NCI-H2227 (cell line): ENCODE results near the gene SOHLH1.
A peak's percentile ranks its signal among the peaks of the same experiment; 100 is the strongest.

Experiments used
- DNase-seq: peaks from one replicate; lab custom pipeline; 2025; ENCODE audit not compliant: unreplicated experiment; lab: John Stamatoyannopoulos, UW

The SOHLH1 gene

GRCh38 chr9:135731454-135731853 lies 32.2 kb upstream of the SOHLH1 start:
- DNase-seq: no peak

DNA sequence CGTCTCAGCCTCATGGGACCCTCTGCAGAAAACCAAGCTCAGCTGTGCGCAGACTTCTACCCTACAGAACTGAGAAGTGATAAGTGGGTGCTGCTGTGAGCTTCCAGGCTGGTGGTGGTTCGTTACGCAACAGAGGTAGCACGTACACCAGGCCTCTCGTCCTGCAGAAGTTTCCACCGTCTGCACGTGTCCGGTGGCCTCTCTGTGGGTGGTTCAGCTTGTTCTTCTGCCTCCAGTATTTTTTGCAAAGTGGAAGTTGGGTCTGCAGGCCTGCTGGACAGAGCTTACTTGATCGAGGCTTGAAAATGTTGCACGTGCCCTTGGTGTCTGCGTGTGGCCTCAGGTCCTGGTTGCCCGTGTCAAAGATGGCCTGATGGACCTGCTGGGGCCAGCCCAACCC lies 30.2 kb upstream of the SOHLH1 start:
- no peak for DNase-seq

- DNase-seq: no peak
Observed at GRCh38 chr9:135728436-135729110, 29.3 kb upstream of the SOHLH1 start.

GRCh38 chr9:135727257-135727875 lies 28.1 kb upstream of the SOHLH1 start:
- no peak for DNase-seq

DNA sequence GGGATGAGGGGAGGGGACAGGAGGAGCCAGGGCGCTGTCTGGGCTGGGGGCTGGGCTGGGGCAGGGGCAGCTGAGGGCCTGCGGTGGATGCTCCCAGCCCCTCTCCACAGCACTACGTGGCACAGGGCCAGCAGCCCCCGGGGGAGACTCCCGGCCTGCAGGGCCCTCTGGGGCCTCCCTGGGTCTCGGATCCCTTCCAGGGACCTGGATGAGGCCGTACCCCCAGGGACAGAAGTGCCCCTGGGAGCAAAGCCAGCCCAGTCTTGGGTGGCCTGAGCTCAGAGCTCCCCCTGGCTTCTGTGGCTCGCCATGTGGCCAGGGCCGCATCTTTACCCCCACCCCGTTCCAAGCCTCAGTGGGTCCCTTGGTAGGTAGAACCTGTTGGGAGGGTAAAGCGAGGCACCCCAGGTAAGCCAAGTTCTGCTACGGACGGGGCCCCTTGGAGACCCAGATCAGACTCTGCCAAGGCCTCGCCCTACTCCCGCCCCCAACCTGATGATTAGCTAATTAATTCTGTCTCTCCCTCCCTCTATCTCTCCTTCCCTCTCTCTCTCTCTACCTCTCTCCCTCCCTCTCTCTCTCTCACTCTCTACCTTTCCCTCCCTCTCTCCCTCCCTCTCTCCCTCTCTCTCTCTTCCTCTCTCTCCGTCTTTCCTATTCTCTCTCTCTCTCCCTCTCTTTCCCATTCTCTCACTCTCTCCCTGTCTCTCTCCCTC lies 27.0 kb upstream of the SOHLH1 start:
- no peak for DNase-seq

DNA sequence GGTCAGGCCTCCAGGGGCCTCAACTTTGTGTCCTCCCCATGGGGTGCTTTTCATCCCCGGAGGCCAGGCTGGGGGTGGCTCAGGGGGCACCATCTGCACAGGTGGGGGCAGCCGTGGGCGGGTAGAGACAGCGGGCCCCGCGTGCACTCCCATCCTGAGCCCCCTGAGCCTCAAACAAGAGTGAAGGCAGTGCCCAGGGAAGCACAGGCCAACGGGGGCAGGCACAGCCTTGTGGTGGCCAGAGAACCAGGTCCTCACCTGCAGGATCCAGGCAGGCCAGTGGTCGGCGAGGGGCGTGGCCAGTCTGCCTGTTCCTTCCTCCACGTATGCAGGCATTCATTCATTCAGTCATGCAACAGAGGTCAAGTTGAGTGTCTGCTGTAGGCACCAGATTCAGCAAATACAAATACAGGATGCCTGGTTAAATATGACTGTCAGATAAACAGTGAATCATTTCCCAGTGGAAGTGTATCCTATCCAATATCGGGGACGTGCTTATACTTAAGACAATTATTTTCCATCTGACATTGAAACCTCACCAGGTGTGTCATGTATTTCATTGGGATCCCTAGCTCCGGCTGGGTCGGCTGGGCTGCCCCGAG lies 25.0 kb upstream of the SOHLH1 start:
- DNase-seq: no peak

DNA sequence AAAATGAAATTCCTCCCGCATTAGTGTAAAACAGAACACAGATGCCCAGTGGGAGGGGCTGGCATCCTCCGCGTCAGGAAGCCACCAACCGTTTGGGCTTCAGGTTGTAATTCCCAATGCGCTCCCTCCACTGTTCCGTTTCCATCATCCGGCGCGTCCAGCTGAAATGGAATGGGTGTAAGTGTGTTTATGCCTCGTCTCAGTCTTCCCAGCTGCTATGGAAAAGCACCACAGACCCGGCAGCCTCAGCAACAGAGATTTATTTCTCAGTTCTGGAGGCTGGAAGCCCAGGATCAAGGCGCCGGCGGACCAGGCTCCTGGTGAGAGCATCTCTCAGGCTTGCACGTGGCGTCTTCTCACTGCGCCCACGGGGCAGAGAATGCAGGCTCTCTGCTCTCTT lies 23.1 kb upstream of the SOHLH1 start:
- DNase-seq: no peak

GRCh38 chr9:135719472-135719871 lies 20.2 kb upstream of the SOHLH1 start:
- no peak for DNase-seq

DNA sequence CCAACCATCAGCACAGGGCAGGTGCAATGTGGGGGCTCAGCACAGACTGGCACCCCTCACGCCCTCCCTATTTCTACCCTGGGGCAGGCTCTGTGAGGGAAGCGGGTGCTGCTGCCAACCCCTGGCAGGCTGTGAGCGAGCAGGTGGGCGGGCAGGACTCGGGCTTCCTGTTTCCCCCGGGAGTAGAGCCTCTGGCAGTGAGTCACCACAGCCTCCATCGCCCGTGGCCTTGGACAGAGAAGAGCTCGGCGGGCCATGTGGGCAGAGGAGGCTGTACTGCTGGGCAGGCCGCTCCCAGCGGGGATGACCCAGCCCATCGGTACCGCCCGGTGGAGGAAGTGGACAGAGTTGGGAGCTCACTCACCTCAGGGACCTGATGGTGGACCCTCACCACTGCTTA lies 19.3 kb upstream of the SOHLH1 start:
- no peak for DNase-seq

DNA sequence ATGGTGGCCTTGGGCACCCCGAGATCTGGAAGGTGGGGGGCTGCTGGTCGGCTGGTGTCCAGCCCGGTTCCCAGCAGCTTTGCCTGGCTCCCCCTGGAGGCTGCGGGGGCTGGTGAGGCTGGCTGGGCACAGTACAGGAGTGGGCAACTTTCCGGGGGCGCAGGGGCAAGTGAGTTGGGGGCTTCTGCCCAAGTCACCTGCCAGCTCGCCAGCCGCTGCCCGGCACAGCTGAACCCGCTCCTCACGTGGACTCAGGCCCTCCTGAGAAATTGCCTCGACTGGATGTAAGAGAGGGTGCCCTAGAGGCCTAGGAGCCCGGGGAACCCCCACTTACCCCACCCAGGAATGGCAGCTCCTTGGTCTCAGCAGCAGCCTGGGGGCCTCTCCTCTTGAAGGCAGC lies 18.1 kb upstream of the SOHLH1 start:
- no peak for DNase-seq

DNA sequence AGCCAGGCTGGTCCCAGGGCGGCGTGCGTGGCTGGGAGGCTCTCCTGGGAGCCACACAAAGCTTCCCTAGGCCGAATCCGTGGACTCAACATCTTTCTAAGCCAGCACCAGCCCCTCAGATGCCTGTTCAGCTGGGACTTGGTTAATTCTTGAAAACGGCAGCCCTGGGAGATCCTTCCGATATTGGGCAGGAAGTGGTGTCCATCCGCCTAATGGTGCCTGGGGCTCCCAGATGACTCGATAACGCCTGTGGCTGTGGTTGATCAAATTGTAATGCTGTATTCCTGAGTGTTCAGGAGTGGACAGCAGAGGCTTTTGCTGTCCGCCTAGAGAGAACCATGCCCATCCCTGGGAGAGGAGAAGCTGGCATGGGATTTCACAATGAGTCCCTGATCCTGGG lies 16.8 kb upstream of the SOHLH1 start:
- no peak for DNase-seq

- no peak for DNase-seq
Observed at GRCh38 chr9:135715056-135715595, 15.8 kb upstream of the SOHLH1 start.

DNA sequence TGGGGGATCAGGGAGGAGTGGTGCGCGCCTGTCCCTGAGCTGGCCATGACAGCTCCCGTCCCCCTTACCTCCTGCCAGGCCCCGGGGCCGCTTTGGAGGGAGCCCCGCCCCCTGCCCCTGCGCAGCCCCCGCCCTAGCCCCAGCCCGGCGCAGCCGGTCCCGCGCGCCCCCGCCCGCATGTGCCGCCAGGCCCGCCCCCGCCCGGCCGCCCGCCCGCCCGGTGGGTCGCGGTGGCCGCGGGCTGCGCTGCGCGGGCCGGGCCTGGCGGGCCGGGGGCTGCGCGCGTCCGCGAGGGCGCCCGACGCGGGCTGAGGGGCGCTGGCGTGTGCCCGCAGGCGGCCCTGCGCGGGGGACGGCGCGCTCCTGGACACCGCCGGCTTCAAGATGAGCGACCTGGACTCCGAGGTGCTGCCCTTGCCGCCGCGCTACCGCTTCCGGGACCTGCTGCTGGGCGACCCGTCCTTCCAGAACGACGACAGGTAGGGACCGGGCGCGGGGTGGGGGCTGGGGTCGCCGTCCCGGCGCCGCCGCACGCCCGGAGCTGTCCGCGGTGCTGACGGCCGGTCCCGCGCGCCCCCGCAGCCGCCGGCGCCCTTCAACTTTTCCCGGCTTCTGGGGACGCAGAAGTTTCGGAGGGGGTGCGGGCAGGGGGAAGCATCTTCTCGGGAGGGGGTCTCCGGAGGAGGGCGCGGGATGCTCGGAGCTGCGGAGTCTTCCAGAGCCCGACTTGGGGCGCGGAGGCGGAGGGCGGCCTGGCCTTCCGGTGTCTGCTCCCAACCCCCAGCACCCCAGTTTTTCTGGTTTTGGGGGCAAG lies 15.2 kb upstream of the SOHLH1 start:
- DNase-seq: no peak

DNA sequence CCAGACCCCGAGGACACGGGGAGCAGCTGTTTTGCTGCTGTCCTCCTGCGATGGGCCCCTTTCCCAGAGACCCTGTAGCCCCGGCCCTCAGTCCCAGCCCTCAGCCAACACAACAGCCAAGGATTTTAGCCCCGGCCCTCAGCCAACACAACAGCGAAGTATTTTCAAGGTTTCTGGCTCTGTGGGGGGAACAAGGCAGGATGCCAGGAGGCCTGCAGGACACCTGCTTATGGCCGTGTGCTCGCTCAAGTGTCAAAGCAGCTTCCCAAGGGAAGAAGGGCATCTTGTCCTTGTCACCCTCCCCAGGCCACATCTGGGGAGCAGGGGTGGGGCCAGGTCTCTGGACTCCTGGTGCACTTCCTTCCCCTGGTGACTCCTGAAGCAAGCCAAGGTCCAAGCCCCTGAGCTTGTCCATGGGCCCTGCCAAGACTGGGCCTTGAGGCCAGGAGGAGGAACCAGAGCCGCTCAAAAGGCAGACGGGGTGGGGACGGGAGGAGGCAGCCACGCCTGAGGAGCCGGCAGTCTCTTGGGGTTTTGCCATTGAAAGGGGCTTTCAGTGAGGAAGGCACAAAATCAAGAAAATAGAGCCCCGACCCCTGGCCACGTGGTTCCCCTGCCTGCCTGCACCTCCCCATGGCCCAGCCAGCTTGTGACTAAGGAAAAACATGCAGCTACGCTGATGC lies 13.5 kb upstream of the SOHLH1 start:
- no peak for DNase-seq

GRCh38 chr9:135711881-135712280 lies 12.6 kb upstream of the SOHLH1 start:
- no peak for DNase-seq

GRCh38 chr9:135711391-135711790 lies 12.1 kb upstream of the SOHLH1 start:
- DNase-seq: no peak

GRCh38 chr9:135708164-135708563 lies 8.9 kb upstream of the SOHLH1 start:
- no peak for DNase-seq

DNA sequence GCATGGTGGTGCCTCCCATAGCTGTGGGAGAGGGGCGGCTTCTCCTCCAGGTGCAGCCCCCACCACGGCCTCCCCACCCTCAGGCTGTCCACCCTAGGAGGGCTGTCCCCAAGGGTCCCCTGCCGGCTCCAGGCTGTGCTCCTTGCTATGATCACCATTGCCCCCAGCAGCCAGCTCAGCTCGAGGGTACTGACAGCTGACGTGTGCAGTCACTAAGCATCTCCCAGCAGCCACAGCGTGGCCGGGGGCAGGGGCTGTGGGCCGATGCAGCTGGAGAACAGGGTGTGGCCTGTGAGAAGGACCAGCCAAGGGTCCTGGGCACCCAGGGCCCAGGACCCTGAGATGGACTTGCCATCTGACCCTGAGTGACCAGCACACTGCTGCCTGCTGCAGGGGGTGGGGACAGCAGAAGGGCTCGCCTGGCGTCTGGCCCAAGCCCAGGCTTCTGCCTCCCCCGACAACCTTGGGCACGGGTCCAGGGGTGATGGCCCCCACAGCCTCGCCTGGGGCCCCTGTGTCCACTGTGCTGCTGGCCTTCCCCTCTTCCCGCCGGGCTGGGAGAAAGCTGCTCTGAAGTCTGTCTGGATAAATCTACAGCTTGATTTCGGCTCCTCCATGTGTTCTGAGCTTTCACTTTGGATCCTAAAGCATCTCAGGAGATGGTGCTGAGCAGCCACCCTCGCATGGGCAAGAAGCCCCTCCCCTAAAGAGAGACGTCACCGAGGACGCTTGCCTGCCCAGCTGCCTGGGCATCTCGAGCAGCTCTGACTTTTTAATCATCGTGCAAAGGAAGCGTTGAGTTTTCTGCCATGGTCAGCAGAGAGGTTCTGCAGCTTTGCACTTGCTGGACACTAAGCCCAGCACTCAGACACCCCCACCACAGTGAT lies 8.2 kb upstream of the SOHLH1 start:
- peak; percentile 46 for DNase-seq

DNA sequence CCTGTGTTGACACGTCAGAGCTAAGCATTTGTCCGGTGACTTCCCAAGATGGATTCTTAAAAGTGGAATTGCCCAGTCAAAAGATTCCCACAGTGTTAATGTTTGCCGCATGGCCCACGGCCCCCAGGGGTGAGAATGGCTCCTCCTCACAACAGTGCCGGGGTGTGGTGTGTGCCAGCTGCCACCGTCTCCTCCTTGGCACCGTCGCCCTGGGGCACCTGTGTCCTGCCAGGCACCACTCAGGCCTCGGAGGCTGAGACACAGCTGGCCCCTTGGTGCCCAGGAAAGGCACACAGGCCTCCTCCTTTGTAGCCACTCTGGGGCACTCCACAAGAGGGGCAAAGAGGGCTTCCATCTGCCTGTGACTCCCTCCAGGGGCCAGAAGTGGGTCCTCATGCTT lies 7.0 kb upstream of the SOHLH1 start:
- DNase-seq: no peak
